ENCODE measurements around the gene TMEM181.

TMEM181 gene

DNA sequence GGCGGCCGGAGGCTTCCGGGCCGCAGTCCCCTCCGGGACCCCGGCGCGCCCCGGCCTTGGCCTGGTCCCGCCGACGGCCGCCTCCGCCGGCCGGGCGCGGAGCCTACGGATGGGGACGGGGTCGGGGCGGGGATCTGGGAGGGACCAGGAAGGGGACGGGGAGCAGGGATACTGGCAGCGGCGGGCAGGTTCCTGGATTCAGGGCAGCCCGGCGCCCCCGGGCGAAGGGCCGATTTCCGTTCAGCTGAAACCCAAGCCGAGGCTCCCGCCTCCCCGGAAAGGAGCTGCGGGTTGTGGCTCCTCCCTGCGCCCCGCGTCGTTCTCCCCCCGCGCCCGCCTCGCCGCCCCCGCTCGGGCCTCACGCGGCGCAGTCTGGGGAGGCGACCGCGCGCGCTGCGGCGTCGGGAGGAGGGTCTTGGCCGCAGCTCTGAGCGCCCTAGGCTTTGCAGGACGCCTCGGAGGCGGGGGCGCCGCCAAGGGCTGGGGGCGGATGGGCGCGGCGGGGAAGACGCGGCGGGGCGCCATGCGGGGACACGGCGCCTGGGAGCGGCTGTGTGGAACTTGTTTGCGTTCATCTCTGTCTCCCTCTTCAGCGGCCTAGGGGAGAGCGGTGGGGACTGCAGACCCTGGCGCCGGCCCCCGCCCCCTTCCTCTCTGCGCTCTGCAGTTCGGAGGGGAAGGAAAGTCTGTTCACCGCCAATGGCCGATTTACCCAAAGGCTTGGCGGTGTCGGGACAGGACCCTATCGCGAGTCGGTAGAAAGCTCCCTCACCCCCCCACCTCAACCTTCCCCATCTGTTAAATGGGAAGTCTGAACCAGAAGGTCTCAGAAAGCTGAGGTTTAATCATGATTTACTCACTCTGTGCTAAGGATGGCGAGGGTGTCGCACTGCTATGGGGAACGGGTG lies 22.7 kb upstream of the TMEM181 start:
- H3K4me3 ChIP-seq (ENCODE audit: extremely low read depth, insufficient read depth, low read length, poor library complexity, severe bottlenecking) = peak overlapping the region; percentile 51
- WGBS, 2 experiments (ENCODE audit: insufficient coverage in 2 of 2) = 1 to 4% methylated on average over 43 to 46 of the region's 94 CpGs
- H3K27ac ChIP-seq (ENCODE audit: low read depth, low read length, severe bottlenecking) = no peak overlapping the region
- no peaks in the 10 kb centered on the region for H3K4me1 ChIP-seq (ENCODE audit: control insufficient read depth, insufficient read depth, low read length, poor library complexity, severe bottlenecking)
- H3K9me3 ChIP-seq (ENCODE audit: control insufficient read depth, low read length) = no peaks in the 10 kb centered on the region
- H3K36me3 ChIP-seq (ENCODE audit: control insufficient read depth, insufficient read depth, low read length) = no peaks in the 10 kb centered on the region

DNA sequence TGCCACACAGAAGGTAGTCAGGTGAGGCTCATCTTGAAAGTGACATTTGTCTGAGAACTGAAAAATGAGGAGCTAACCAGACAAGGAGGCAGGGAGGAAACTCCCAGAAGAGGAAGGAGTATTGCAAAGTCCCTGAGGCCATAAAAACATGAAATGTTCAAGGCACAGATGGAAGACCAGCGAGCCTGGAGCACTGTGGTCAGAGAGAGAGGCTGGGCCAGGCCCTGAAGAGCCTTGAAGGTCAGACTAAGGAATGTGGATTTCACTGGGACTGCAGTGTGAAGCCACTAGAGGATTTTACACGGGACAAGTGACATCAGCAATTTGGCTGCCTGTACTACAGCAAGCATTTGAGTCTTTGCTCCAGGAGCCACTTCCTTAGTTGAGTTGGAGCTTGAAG lies 21.1 kb upstream of the TMEM181 start:
- H3K4me3 ChIP-seq (ENCODE audit: extremely low read depth, insufficient read depth, low read length, poor library complexity, severe bottlenecking) = no peak overlapping the region

DNA sequence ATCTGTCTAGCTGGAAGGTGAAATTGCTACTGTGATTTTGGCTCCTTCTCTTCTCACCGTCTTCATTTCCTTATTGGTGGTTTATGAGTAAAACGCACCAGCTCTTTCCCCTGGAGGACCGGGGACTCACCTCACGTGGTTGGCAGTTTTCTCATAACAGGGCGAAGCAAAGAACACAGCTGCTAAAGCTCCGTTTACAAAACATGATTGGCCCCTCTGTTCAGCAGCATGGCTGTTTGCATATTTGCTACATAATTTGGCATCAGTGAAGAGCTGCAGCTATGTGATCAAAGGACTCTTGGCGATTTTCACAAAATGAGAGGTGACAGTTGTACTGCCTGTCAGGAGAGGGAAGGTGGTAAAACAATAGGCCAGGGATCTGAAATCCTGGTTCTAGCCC lies 20.5 kb upstream of the TMEM181 start:
- H3K9me3 ChIP-seq (ENCODE audit: control insufficient read depth, low read length) = no peaks in the 10 kb centered on the region
- no peaks in the 10 kb centered on the region for H3K4me1 ChIP-seq (ENCODE audit: control insufficient read depth, insufficient read depth, low read length, poor library complexity, severe bottlenecking)
- WGBS, 2 experiments (ENCODE audit: insufficient coverage in 2 of 2) = 89 to 96% methylated on average over 5 to 7 of the region's 7 CpGs
- H3K36me3 ChIP-seq (ENCODE audit: control insufficient read depth, insufficient read depth, low read length) = no peaks in the 10 kb centered on the region
- no peak overlapping the region for H3K4me3 ChIP-seq (ENCODE audit: extremely low read depth, insufficient read depth, low read length, poor library complexity, severe bottlenecking)
- H3K27ac ChIP-seq (ENCODE audit: low read depth, low read length, severe bottlenecking) = no peak overlapping the region

More for the DNA sequence above, 21.1 kb upstream of the TMEM181 start:
- no peak overlapping the region for H3K27ac ChIP-seq (ENCODE audit: low read depth, low read length, severe bottlenecking)
- no peaks in the 10 kb centered on the region for H3K36me3 ChIP-seq (ENCODE audit: control insufficient read depth, insufficient read depth, low read length)
- no peaks in the 10 kb centered on the region for H3K4me1 ChIP-seq (ENCODE audit: control insufficient read depth, insufficient read depth, low read length, poor library complexity, severe bottlenecking)
- 79% methylated on average over 2 of the region's 2 CpGs for WGBS, 2 experiments (ENCODE audit: insufficient coverage in 2 of 2)
- no peaks in the 10 kb centered on the region for H3K9me3 ChIP-seq (ENCODE audit: control insufficient read depth, low read length)

DNA sequence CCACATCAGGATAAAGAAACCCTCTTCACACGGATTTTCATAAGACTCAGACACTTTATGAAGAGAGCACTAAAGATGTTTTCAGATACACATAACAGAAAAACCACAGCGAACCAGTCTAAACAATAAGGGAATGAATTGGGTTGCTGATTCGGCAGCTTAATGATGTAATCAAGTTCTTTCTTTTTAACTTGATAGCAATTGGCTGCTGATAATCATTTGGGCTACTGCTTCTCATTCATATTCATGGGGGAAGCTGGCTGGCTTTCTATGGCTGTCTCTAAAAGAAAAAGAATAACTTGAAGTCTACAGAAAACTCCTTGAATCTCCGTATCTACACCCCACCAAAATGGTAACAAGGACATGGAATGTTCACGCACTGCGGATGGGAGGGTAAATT lies 20.0 kb upstream of the TMEM181 start:
- Histone ChIP-seq H3K9me3 (ENCODE audit: control insufficient read depth, low read length) (no peaks in the 10 kb centered on the region), H3K36me3 (ENCODE audit: control insufficient read depth, insufficient read depth, low read length) (no peaks in the 10 kb centered on the region), H3K27ac (ENCODE audit: low read depth, low read length, severe bottlenecking) (no peak overlapping the region), H3K4me3 (ENCODE audit: extremely low read depth, insufficient read depth, low read length, poor library complexity, severe bottlenecking) (no peak overlapping the region), H3K4me1 (ENCODE audit: control insufficient read depth, insufficient read depth, low read length, poor library complexity, severe bottlenecking) (no peaks in the 10 kb centered on the region)
- WGBS, 2 experiments (ENCODE audit: insufficient coverage in 2 of 2) = no CpG with 5 or more reads among the region's 6 CpGs

DNA sequence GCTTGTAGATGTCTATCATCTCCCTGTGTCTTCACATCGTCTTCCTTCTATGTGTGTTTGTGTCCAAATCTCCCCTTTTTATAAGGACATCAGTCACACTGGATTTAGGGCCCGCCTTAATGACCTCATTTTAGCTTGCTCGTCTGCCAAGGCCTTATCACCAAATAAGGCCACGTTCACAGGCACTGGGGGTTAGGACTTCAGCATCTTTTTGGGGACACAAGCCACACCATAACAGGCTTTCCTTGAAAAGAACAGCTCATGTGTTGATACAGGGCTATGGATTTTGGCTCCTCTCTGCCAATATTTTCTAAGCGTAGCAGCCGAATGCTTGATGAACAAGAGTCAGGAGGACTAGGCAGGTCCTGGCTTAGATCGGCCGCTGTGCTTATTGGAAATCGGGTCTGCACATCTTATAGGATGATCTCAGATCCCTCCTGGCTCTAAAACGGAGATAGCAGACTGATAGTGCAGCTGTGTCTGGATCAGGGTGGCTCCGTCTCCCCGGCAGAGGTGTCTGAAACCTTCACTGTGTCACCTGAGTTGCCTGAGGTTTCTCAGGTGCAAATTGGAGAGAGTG lies 16.2 kb upstream of the TMEM181 start:
- no peak overlapping the region for H3K27ac ChIP-seq (ENCODE audit: low read depth, low read length, severe bottlenecking)
- no peak overlapping the region for H3K4me3 ChIP-seq (ENCODE audit: extremely low read depth, insufficient read depth, low read length, poor library complexity, severe bottlenecking)
- H3K36me3 ChIP-seq (ENCODE audit: control insufficient read depth, insufficient read depth, low read length) = no peaks in the 10 kb centered on the region
- no peaks in the 10 kb centered on the region for H3K4me1 ChIP-seq (ENCODE audit: control insufficient read depth, insufficient read depth, low read length, poor library complexity, severe bottlenecking)
- H3K9me3 ChIP-seq (ENCODE audit: control insufficient read depth, low read length) = no peaks in the 10 kb centered on the region
- 89% methylated on average over 10 to 12 of the region's 12 CpGs for WGBS, 2 experiments (ENCODE audit: insufficient coverage in 2 of 2)

DNA sequence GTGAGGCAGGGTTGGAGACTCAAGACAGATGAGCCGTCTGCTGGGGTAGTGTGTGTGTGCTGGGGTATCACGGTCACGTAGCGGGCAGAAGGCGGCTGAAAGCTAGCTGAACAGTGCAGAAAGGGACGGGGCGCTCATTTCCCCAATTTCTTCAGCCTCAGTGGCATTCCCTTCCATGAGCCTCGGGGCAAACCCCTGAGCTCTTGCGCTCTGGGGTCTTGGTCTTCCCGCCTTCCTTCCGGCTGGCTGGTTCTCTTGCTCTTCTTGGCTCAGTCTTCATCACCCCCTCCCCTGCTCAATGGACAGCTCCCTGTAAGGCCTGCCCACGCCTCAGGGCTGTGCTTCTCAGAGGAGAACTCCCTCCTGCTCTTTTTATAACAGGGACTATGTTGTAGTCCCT lies 15.5 kb upstream of the TMEM181 start:
- H3K27ac ChIP-seq (ENCODE audit: low read depth, low read length, severe bottlenecking) = no peak overlapping the region
- H3K9me3 ChIP-seq (ENCODE audit: control insufficient read depth, low read length) = no peaks in the 10 kb centered on the region
- H3K36me3 ChIP-seq (ENCODE audit: control insufficient read depth, insufficient read depth, low read length) = no peaks in the 10 kb centered on the region
- H3K4me1 ChIP-seq (ENCODE audit: control insufficient read depth, insufficient read depth, low read length, poor library complexity, severe bottlenecking) = no peaks in the 10 kb centered on the region
- WGBS, 2 experiments (ENCODE audit: insufficient coverage in 2 of 2) = 87 to 89% methylated on average over 8 to 9 of the region's 12 CpGs
- no peak overlapping the region for H3K4me3 ChIP-seq (ENCODE audit: extremely low read depth, insufficient read depth, low read length, poor library complexity, severe bottlenecking)

DNA sequence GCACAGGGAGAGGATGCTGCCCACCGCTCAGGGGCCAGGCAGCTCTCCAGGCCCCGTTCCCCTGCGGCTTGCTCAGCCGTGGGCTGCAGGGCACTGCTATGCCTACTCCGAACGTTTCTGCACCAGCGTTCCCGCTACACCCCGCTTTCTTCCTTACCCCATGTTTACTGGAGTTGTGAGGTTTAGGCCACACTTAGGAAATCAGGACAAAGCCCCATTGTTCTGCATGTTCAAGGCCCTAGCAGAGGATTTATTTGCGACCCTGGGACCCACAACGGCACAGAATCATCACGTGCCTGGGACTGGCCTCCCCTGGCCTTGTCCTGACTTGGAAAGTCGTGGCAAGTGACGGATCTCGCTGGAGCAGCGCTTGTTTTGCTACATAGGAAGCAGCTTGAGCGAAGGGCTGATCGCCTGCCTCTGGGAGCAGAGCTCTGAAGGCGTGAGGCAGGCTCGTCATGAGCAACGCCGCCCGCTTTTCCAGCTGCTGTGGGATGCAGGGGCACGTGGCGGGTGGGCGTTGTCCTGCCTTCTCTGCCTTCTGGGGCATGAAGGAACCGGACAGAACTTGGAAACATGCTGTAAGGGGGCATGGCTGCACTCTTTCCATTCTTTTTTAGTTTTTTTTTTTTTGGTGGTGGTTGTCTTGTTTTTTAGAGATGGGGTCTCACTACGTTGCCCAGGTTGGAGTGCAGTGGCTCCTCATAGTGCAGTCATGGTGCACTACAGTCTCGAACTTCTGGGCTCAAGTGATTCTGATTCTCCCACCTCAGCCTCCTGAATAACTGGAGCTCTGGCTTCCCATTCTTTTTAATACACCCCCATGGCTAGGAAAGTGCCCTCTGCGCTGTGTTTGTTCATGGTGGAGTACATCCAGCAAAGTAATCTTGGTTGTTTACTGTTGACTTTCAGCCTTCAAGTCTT lies 14.6 kb upstream of the TMEM181 start:
- H3K27ac ChIP-seq (ENCODE audit: low read depth, low read length, severe bottlenecking) = no peak overlapping the region
- no peaks in the 10 kb centered on the region for H3K36me3 ChIP-seq (ENCODE audit: control insufficient read depth, insufficient read depth, low read length)
- no peaks in the 10 kb centered on the region for H3K9me3 ChIP-seq (ENCODE audit: control insufficient read depth, low read length)
- no peaks in the 10 kb centered on the region for H3K4me1 ChIP-seq (ENCODE audit: control insufficient read depth, insufficient read depth, low read length, poor library complexity, severe bottlenecking)
- H3K4me3 ChIP-seq (ENCODE audit: extremely low read depth, insufficient read depth, low read length, poor library complexity, severe bottlenecking) = no peak overlapping the region
- 86 to 93% methylated on average over 25 to 30 of the region's 30 CpGs for WGBS, 2 experiments (ENCODE audit: insufficient coverage in 2 of 2)

DNA sequence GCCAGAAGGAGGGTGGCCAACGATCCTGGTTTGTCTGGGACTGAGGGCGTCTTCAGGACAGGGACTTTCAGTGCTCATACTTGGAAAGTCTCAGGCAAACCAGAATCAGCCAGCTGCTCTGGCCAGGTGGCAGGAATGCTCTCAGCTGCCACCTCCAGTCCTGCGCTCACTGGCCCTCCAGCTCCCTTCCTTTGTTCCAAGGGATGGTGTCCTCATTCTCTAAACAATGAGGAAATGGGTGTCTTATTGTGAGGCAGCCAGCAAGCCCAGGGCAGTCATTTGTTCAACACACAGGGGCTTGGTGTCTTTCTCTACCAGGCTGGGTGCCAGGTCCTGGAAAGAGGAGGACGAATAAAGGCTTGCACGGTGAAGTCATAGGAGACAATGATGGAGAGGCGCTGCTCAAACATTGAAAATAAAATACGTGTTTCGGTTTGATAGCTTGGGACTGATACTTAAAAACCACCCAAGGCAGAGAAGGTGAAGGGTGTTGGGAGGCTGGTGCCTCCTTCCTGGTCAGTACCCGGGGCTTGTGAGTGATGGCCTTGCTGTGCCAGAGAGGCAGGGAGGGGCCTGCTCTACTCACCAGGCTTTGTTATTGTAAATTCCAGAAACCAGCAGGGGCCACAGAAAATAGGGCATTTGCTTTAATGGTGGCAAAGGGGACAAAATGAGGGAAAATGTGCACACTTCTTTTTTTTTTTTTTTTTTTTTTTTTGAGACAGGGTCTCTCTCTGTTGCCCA lies 11.3 kb upstream of the TMEM181 start:
- 89 to 90% methylated on average over 7 to 8 of the region's 9 CpGs for WGBS, 2 experiments (ENCODE audit: insufficient coverage in 2 of 2)
- Histone ChIP-seq H3K27ac (ENCODE audit: low read depth, low read length, severe bottlenecking) (no peak overlapping the region), H3K36me3 (ENCODE audit: control insufficient read depth, insufficient read depth, low read length) (no peaks in the 10 kb centered on the region), H3K4me1 (ENCODE audit: control insufficient read depth, insufficient read depth, low read length, poor library complexity, severe bottlenecking) (no peaks in the 10 kb centered on the region), H3K4me3 (ENCODE audit: extremely low read depth, insufficient read depth, low read length, poor library complexity, severe bottlenecking) (no peak overlapping the region), H3K9me3 (ENCODE audit: control insufficient read depth, low read length) (no peaks in the 10 kb centered on the region)

DNA sequence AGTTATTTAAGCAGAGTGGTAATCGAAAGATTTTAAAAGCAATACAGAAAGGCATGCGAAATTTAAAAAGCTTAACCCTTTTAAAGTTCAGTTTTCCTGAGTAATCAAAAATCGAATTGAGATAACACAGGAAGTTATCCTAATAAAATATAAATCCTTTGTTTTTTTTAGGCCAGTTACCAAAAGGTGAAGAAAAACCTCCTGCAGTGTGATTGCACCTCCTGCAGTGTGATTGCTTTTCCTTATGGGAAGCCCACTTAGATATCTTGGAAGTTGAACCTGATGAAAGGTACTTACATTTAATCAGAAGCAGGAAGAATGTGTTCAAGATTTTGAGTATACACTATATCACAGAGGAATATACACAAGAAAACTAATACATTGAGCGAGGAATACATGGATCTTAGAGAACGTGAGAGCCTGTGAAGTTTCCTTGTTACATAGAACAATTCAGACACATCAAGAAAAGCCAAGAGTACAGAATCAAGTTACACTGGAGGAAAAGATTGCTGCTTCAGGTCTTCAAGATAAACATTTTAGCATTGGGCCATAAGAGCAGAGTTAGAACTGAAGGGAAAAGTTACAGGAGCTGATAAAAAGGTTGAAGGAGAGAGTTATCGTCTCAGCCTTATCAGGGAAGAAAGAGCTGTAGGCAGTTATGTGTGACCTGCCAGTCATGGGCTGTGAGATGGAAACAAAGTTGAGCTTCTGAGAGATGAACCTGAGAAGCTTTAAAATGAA lies 7.7 kb upstream of the TMEM181 start:
- Histone ChIP-seq H3K4me3 (ENCODE audit: extremely low read depth, insufficient read depth, low read length, poor library complexity, severe bottlenecking) (no peak overlapping the region), H3K36me3 (ENCODE audit: control insufficient read depth, insufficient read depth, low read length) (no peaks in the 10 kb centered on the region), H3K9me3 (ENCODE audit: control insufficient read depth, low read length) (no peaks in the 10 kb centered on the region), H3K27ac (ENCODE audit: low read depth, low read length, severe bottlenecking) (no peak overlapping the region), H3K4me1 (ENCODE audit: control insufficient read depth, insufficient read depth, low read length, poor library complexity, severe bottlenecking) (peaks cover 6% of the 10 kb centered on the region)
- 42 to 82% methylated on average over 1 to 3 of the region's 6 CpGs for WGBS, 2 experiments (ENCODE audit: insufficient coverage in 2 of 2)

DNA sequence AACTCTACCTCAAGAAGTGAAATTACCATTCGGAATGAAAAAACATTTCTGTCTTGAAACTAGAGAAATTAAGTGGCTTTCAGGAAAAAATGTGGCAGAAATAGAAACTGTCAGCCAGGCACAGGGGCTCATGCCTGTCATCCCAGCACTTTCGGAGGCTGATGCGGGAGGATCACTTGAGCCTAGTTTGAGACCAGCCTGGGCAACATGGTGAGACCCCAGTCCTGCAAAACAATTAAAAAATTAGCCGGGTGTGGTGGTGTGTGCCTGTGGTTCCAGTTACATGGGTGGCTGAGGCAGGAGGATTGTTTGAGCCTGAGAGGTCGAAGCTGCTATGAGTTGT lies 7.1 kb upstream of the TMEM181 start:
- peaks cover 6% of the 10 kb centered on the region for H3K4me1 ChIP-seq (ENCODE audit: control insufficient read depth, insufficient read depth, low read length, poor library complexity, severe bottlenecking)
- WGBS, 2 experiments (ENCODE audit: insufficient coverage in 2 of 2) = 83 to 90% methylated on average over 3 to 5 of the region's 5 CpGs
- H3K36me3 ChIP-seq (ENCODE audit: control insufficient read depth, insufficient read depth, low read length) = no peaks in the 10 kb centered on the region
- H3K4me3 ChIP-seq (ENCODE audit: extremely low read depth, insufficient read depth, low read length, poor library complexity, severe bottlenecking) = no peak overlapping the region
- H3K9me3 ChIP-seq (ENCODE audit: control insufficient read depth, low read length) = no peaks in the 10 kb centered on the region
- no peak overlapping the region for H3K27ac ChIP-seq (ENCODE audit: low read depth, low read length, severe bottlenecking)

Data from mesodermal cell (in vitro differentiated cells).